Measurements from ENCODE around the gene VAPB.
A peak's percentile ranks its signal among the peaks of the same experiment; 100 is the strongest.
"Not testable (repeated sequence)": the region's sequence is repeated elsewhere in the genome, so short reads cannot be mapped to it uniquely, and the experiment has no call there.

The VAPB gene

GRCh38 chr20:58372806-58373205 is 16.2 kb upstream of the VAPB start:
- ATAC-seq = no peak
- TF ChIP-seq PATZ1 (CRISPR knock-in tag; IDR thresholded peaks at IDR 0.05; ENCODE audit: borderline replicate concordance) (no peak), ZNF565 (CRISPR knock-in tag; conservative IDR thresholded peaks at IDR 0.05; ENCODE audit: low read depth) (no peak)

- ATAC-seq = not testable (repeated sequence)
Observed at GRCh38 chr20:58373296-58373695, 15.7 kb upstream of the VAPB start.

- TF ChIP-seq TCF4 (CRISPR knock-in tag; IDR thresholded peaks at IDR 0.05; ENCODE audit: borderline replicate concordance) (no peak), CSRNP3 (CRISPR knock-in tag; IDR thresholded peaks at IDR 0.05) (no peak), ESRRG (CRISPR knock-in tag; IDR thresholded peaks at IDR 0.05) (no peak), ZFP30 (CRISPR knock-in tag; IDR thresholded peaks at IDR 0.05) (no peak), SNAI2 (CRISPR knock-in tag; IDR thresholded peaks at IDR 0.05) (no peak), BACH2 (CRISPR knock-in tag; IDR thresholded peaks at IDR 0.05; ENCODE audit: borderline replicate concordance) (no peak), POU6F1 (CRISPR knock-in tag; IDR thresholded peaks at IDR 0.05; ENCODE audit: borderline replicate concordance, low read depth) (no peak)
- ATAC-seq = peak; percentile 19
Observed at GRCh38 chr20:58374027-58374850, 14.8 kb upstream of the VAPB start.

- ATAC-seq = peak; percentile 57
Observed at GRCh38 chr20:58374906-58375758, 13.9 kb upstream of the VAPB start.

GRCh38 chr20:58375759-58376352 is 13.2 kb upstream of the VAPB start:
- no peak for ATAC-seq
- TF ChIP-seq ZNF565 (CRISPR knock-in tag; conservative IDR thresholded peaks at IDR 0.05; ENCODE audit: low read depth) (no peak), ESRRG (CRISPR knock-in tag; IDR thresholded peaks at IDR 0.05) (no peak), TCF4 (CRISPR knock-in tag; IDR thresholded peaks at IDR 0.05; ENCODE audit: borderline replicate concordance) (no peak), ZNF70 (CRISPR knock-in tag; IDR thresholded peaks at IDR 0.05) (no peak), OSR1 (CRISPR knock-in tag; IDR thresholded peaks at IDR 0.05) (no peak), CREB5 (CRISPR knock-in tag; IDR thresholded peaks at IDR 0.05; ENCODE audit: low read depth) (no peak), TOX (CRISPR knock-in tag; IDR thresholded peaks at IDR 0.05; ENCODE audit: borderline replicate concordance) (no peak), BACH2 (CRISPR knock-in tag; IDR thresholded peaks at IDR 0.05; ENCODE audit: borderline replicate concordance) (no peak), ARNTL (CRISPR knock-in tag; IDR thresholded peaks at IDR 0.05; ENCODE audit: borderline replicate concordance, low read depth) (no peak), PPARA (CRISPR knock-in tag; IDR thresholded peaks at IDR 0.05; ENCODE audit: borderline replicate concordance) (no peak), ISL1 (CRISPR knock-in tag; IDR thresholded peaks at IDR 0.05) (no peak), ZC3H10 (CRISPR knock-in tag; IDR thresholded peaks at IDR 0.05) (no peak), ZFP30 (CRISPR knock-in tag; IDR thresholded peaks at IDR 0.05) (no peak)

More at GRCh38 chr20:58374906-58375758, 13.9 kb upstream of the VAPB start:
- no peak for TF ChIP-seq TCF4 (CRISPR knock-in tag; IDR thresholded peaks at IDR 0.05; ENCODE audit: borderline replicate concordance)
